Suprapubic skin (tissue), 4 donors: ENCODE results near the gene SRSF1.

Source experiments
- CTCF ChIP-seq, 2 donors: fragments of 200-600 bp in 1 of 2; fragments of 450-650 bp in 1 of 2; sonication (generic) in 1 of 2; IDR thresholded peaks; one replicate each; pipeline ENCODE4 v1.5.1; 2016 to 2019; ENCODE audit warnings: antibody characterized with exemption in 2 of 2, mild to moderate bottlenecking in 1 of 2, moderate library complexity in 1 of 2
- EP300 ChIP-seq: sonication (generic); formaldehyde crosslinking; IDR thresholded peaks from one replicate; pipeline ENCODE4 v1.6.1; 2017; ENCODE audit warnings: antibody characterized with exemption
- POLR2A ChIP-seq, 2 donors: fragments of 450-650 bp; IDR thresholded peaks; one replicate each; pipeline ENCODE4 v1.6.1; 2017; ENCODE audit warnings: antibody characterized with exemption in 2 of 2, mild to moderate bottlenecking in 2 of 2, moderate library complexity in 2 of 2
- POLR2AphosphoS5 ChIP-seq, 3 donors: sonication (generic); formaldehyde crosslinking; IDR thresholded peaks; one replicate each; pipeline ENCODE4 v1.6.1; 2017; ENCODE audit warnings: antibody characterized with exemption in 3 of 3

- no peak for TF ChIP-seq CTCF (IDR thresholded peaks at IDR 0.05)
- no peak for TF ChIP-seq POLR2A (IDR thresholded peaks at IDR 0.05)
- no peak for TF ChIP-seq POLR2AphosphoS5 (IDR thresholded peaks at IDR 0.05)
- no peak for TF ChIP-seq EP300
Observed at GRCh38 chr17:57997085-57997809, 9.8 kb downstream of the SRSF1 start.
